GM04503 (cell line): ENCODE measurements around the gene DHRS1.
"Not testable (repeated sequence)": the region's sequence is repeated elsewhere in the genome, so short reads cannot be mapped to it uniquely, and the experiment has no call there.

ENCODE experiments used
- DNase-seq: peaks from one replicate; pipeline ENCODE4 v3.0.0-alpha.2; 2012; ENCODE audit warnings: low read depth

The DHRS1 gene

GRCh38 chr14:24246765-24247212 is 52.8 kb downstream of the DHRS1 start:
- no peak for DNase-seq

- not testable (repeated sequence) for DNase-seq
Measured at GRCh38 chr14:24245350-24245749, 54.2 kb downstream of the DHRS1 start.

DNA sequence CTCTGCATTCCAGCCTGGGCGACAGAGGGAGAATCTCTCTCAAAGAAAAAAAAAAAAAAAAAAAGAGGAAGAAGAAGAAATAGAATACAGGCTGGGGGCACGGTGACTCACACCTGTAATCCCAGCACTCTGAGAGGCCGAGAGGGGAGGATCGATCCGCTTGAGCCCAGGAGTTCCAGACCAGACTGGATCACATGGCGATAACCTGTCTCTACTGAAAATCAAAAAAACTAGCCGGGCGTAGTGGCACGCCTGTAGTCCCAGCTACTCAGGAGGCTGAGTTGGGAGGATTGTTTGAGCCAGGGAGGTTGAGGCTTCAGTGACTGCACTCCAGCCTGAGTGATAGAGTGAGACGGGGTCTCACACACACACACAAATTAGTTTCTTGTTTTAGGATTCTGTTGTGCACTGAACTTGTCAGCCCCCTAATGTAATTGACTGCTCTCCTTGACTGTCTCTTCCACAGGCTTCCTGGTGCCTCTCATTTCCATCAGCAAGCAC is 56.2 kb downstream of the DHRS1 start:
- DNase-seq, result no peak

DNA sequence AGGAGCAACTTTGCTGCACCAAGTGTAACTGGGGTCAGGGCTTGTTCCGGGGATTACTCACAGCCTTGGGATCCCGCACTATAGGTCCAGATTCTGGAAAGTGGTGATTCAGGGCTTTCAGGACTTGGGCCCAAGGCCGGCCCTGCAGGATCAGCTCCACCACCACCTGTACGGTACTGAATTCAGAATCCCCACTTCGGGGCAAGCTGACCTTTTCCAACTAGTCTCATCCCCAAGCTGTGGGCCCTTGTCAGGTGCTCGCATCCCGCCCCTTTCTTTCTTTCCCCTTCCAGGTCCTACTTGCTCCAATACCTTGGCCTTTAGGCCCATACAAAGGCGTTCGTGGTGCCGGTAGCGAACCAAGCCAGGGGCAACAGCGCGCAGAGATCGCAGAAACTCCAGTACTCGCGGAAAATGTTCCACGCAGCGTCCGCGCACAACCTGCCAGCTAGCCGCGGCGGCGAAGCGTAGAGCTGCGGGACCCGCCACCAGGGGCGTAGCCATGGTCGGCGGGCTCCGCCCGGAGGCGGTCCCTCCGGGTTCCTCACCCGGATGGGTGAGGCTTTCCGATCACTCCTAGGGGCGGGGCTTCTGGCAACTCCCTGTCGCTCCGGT is 57.6 kb downstream of the DHRS1 start:
- no peak for DNase-seq
